HCT116 (cell line): Measurements from ENCODE around the gene FSIP1. TPM values are rescaled to one million over a fixed set of nuclear protein-coding genes. Genes with fewer than 3 reads are reported as not detected.

Source experiments
- ATAC-seq: fragments of 200-7000 bp; cut with Tn5 transposase; 2 replicates; pipeline ENCODE4 v1.9.1; 2020; ENCODE audit warnings: mild to moderate bottlenecking, moderate library complexity
- BruUV-seq: library from RNA; stranded (reverse); fragments of 400-500 nt; replicated peaks from 2 replicates; lab custom pipeline; 2021; lab: Mats Ljungman, UMichigan
- CTCF ChIA-PET: fragments of 300-600 bp; sonication (Branson Sonifier 250); formaldehyde crosslinking; loops from one replicate; lab custom pipeline; 2021; ENCODE audit warnings: antibody characterized with exemption; lab: Charles Lee
- POLR2A ChIA-PET: fragments of 300-600, 350-600 bp; sonication (Branson Sonifier 250); formaldehyde crosslinking; loops from one replicate; lab custom pipeline; 2021; ENCODE audit warnings: antibody characterized with exemption; lab: Charles Lee
- RAD21 ChIA-PET, 2 experiments: fragments of 300-600 bp; sonication (Branson Sonifier 250); formaldehyde crosslinking; loops; one replicate each; lab custom pipeline; 2023; ENCODE audit warnings: low total read pairs in 2 of 2; ENCODE audit not compliant: uncharacterized antibody in 2 of 2, unreplicated experiment in 2 of 2, low non-redundant PET in 1 of 2; lab: Charles Lee
- DNase-seq: peaks from one replicate; pipeline ENCODE4 v3.0.0-alpha.2; 2010; ENCODE audit warnings: low read depth, low spot score
- H2AFZ ChIP-seq: fragments of 200-600 bp; shearing (Covaris generic), sonication (generic); 2 replicates; pipeline ENCODE4 v1.6.1; 2017; ENCODE audit warnings: low read depth, mixed run types, mixed read lengths, antibody characterized with exemption, low read length; ENCODE audit not compliant: poor library complexity, severe bottlenecking
- H3K27ac ChIP-seq: 2 replicates; pipeline ENCODE4 v1.5.1; 2012; ENCODE audit warnings: low read depth, low read length
- H3K27me3 ChIP-seq: fragments of 200-600 bp; sonication (generic); 2 replicates; pipeline ENCODE4 v1.6.1; 2016; ENCODE audit warnings: mixed run types, low read length, mixed read lengths; ENCODE audit not compliant: insufficient read depth
- H3K36me3 ChIP-seq, 2 experiments: fragments of 200-500 bp in 1 of 2; fragments of 200-600 bp in 1 of 2; sonication (Bioruptor generic) in 1 of 2; sonication (generic) in 1 of 2; 2 replicates each; pipeline versions ENCODE4 v1.5.1 to v1.6.1; 2014 to 2016; ENCODE audit warnings: low read length in 2 of 2, inconsistent platforms in 1 of 2, mixed read lengths in 1 of 2, mixed run types in 1 of 2; ENCODE audit not compliant: insufficient read depth in 2 of 2, control insufficient read depth in 1 of 2
- H3K4me1 ChIP-seq, 2 experiments: fragments of 200-600 bp in 1 of 2; sonication (generic) in 1 of 2; 2 replicates each; pipeline versions ENCODE4 v1.5.1 to v1.6.1; 2012 to 2017; ENCODE audit warnings: low read length in 2 of 2, inconsistent platforms in 1 of 2, mild to moderate bottlenecking in 1 of 2, mixed read lengths in 1 of 2, mixed run types in 1 of 2, moderate library complexity in 1 of 2; ENCODE audit not compliant: insufficient read depth in 2 of 2, control insufficient read depth in 1 of 2
- H3K4me2 ChIP-seq: fragments of 200-600 bp; sonication (generic); 2 replicates; pipeline ENCODE4 v1.6.1; 2017; ENCODE audit warnings: mixed run types, low read length, mixed read lengths
- H3K4me3 ChIP-seq, 2 experiments: fragments of 200-600 bp in 1 of 2; sonication (generic) in 1 of 2; replicated peaks in 1 of 2; 2 replicates each; pipeline ENCODE4 v1.5.1; 2011 to 2016; ENCODE audit warnings: low read length in 2 of 2, control low read depth in 1 of 2, low read depth in 1 of 2, mild to moderate bottlenecking in 1 of 2, mixed read lengths in 1 of 2, mixed run types in 1 of 2
- H3K79me2 ChIP-seq: fragments of 200-600 bp; sonication (generic); 2 replicates; pipeline ENCODE4 v1.6.1; 2017; ENCODE audit warnings: mild to moderate bottlenecking, mixed run types, low read length, moderate library complexity, mixed read lengths; ENCODE audit not compliant: insufficient read depth
- H3K9ac ChIP-seq: fragments of 200-600 bp; sonication (generic); 2 replicates; pipeline ENCODE4 v1.6.1; 2016; ENCODE audit warnings: low read length, mixed read lengths
- H3K9me2 ChIP-seq: fragments of 200-600 bp; sonication (generic), shearing (Covaris generic); 2 replicates; pipeline ENCODE4 v1.6.1; 2017; ENCODE audit warnings: mixed run types, mild to moderate bottlenecking, moderate library complexity; ENCODE audit not compliant: insufficient read depth
- H3K9me3 ChIP-seq, 2 experiments: fragments of 200-500 bp in 1 of 2; fragments of 200-600 bp in 1 of 2; sonication (Bioruptor generic) in 1 of 2; sonication (generic) in 1 of 2; 2 replicates each; pipeline ENCODE4 v1.6.1; 2014 to 2017; ENCODE audit warnings: low read length in 2 of 2, mixed read lengths in 2 of 2, inconsistent platforms in 1 of 2, low read depth in 1 of 2, mild to moderate bottlenecking in 1 of 2, mixed run types in 1 of 2, moderate library complexity in 1 of 2; ENCODE audit not compliant: control insufficient read depth in 1 of 2, insufficient read depth in 1 of 2
- H4K20me1 ChIP-seq: fragments of 200-600 bp; sonication (generic), shearing (Covaris generic); 2 replicates; pipeline ENCODE4 v1.6.1; 2017; ENCODE audit warnings: mixed run types, mild to moderate bottlenecking, moderate library complexity; ENCODE audit not compliant: insufficient read depth
- CBX3 ChIP-seq: IDR thresholded peaks from 2 replicates; pipeline ENCODE4 v1.6.1; 2012; ENCODE audit warnings: low read depth
- CTCF ChIP-seq, 3 experiments: fragments of 200-600 bp in 1 of 3; sonication (generic) in 1 of 3; IDR thresholded peaks in 2 of 3; conservative IDR thresholded peaks in 1 of 3; 2 replicates each; pipeline ENCODE4 v1.5.1; 2012 to 2017; ENCODE audit warnings: low read depth in 2 of 3, low read length in 2 of 3, antibody characterized with exemption in 1 of 3, borderline replicate concordance in 1 of 3, control low read depth in 1 of 3, mild to moderate bottlenecking in 1 of 3, mixed read lengths in 1 of 3, mixed run types in 1 of 3, moderate library complexity in 1 of 3; ENCODE audit not compliant: insufficient read depth in 1 of 3
- EGR1 ChIP-seq: IDR thresholded peaks from 2 replicates; pipeline ENCODE4 v1.6.1; 2012; ENCODE audit warnings: low read depth
- EZH2phosphoT487 ChIP-seq: fragments of 200-600 bp; IDR thresholded peaks from 2 replicates; pipeline ENCODE4 v1.6.1; 2018; ENCODE audit warnings: antibody characterized with exemption, borderline replicate concordance
- FOSL1 ChIP-seq: IDR thresholded peaks from 2 replicates; pipeline ENCODE4 v1.6.1; 2012; ENCODE audit warnings: low read depth
- POLR2A ChIP-seq: IDR thresholded peaks from 2 replicates; pipeline ENCODE4 v1.7.0; 2011; ENCODE audit warnings: borderline replicate concordance; ENCODE audit not compliant: insufficient read depth, insufficient read length; ENCODE audit errors: extremely low read depth
- SIN3A ChIP-seq: IDR thresholded peaks from 2 replicates; pipeline ENCODE4 v1.6.1; 2012; ENCODE audit warnings: low read depth
- SP1 ChIP-seq: IDR thresholded peaks from 2 replicates; pipeline ENCODE4 v1.6.1; 2012; ENCODE audit warnings: low read depth
- TCF7L2 ChIP-seq: IDR thresholded peaks from 2 replicates; pipeline ENCODE4 v1.7.0; 2011; ENCODE audit warnings: borderline replicate concordance, inconsistent platforms; ENCODE audit not compliant: insufficient read depth, insufficient read length; ENCODE audit errors: extremely low read depth
- ZBTB33 ChIP-seq: IDR thresholded peaks from 2 replicates; pipeline ENCODE4 v1.6.1; 2011; ENCODE audit warnings: mild to moderate bottlenecking, low read length, moderate library complexity; ENCODE audit not compliant: insufficient replicate concordance; ENCODE audit errors: extremely low read depth
- intact Hi-C: fragments of 100-400 bp; cut with micrococcal nuclease; formaldehyde crosslinking; loops from 2 replicates; pipeline ENCODE4 v1.10.0; 2022
- total RNA-seq: library from RNA; stranded (reverse); gene quantifications from one replicate; pipeline ENCODE4 v1.2.1, GENCODE V29; 2021; ENCODE audit not compliant: unreplicated experiment

FSIP1 gene
- total RNA-seq, 1 experiment from 2014 or later = 0.42 TPM

GRCh38 chr15:39598958-39599845, 183.4 kb downstream of the FSIP1 start:
- H3K79me2 ChIP-seq = no peaks in the 10 kb centered on the region
- 0 out of 4 replicates have a peak, but pooled peaks cover 0 to 3% of the 10 kb centered on the region in 2 experiments for H3K36me3 ChIP-seq
- no peak overlapping the region for H2AFZ ChIP-seq
- intact Hi-C loops = no loop called here
- TF ChIP-seq ZBTB33 = no peak
- no peak for TF ChIP-seq EGR1
- no peak for TF ChIP-seq SP1
- no peak for TF ChIP-seq CTCF (IDR thresholded peaks at IDR 0.05 in 2 of 3, conservative IDR thresholded peaks at IDR 0.05 in 1 of 3; ENCODE audit: borderline replicate concordance in 1 of 3, insufficient read depth in 1 of 3, low read depth in 2 of 3, low read length in 2 of 3)
- TF ChIP-seq POLR2A = no peak
- TF ChIP-seq SIN3A = no peak
- TF ChIP-seq CBX3 = no peak
- no peak for TF ChIP-seq FOSL1
- TF ChIP-seq EZH2phosphoT487 = no peak
- TF ChIP-seq TCF7L2 = no peak
- no peaks in the 10 kb centered on the region for H3K4me1 ChIP-seq
- H4K20me1 ChIP-seq = no peaks in the 10 kb centered on the region
- H3K27ac ChIP-seq = no peak overlapping the region
- H3K9ac ChIP-seq = no peak overlapping the region
- DNase-seq (no peak), ATAC-seq (no peak)
- H3K4me3 ChIP-seq = no peak overlapping the region
- CTCF ChIA-PET = interaction anchor here (0.9 to 1.1 kb wide), 2 partner anchors 18 to 157 kb away, joined by 3 to 4 read pairs; no protein-coding TSS in a partner anchor
- no peaks in the 10 kb centered on the region for H3K9me3 ChIP-seq
- RAD21 ChIA-PET = no interaction called here
- H3K27me3 ChIP-seq = no peaks in the 10 kb centered on the region
- POLR2A ChIA-PET = no interaction called here
- H3K4me2 ChIP-seq = no peak overlapping the region
- no peaks in the 10 kb centered on the region for H3K9me2 ChIP-seq
- no TSS peak for BruUV-seq
